Loucy (cell line): Measurements from ENCODE around the gene RPH3AL.

Experiments
- H2AFZ ChIP-seq: fragments of 200-600 bp; sonication (generic); 2 replicates; pipeline ENCODE4 v1.6.0; 2016; ENCODE audit warnings: antibody characterized with exemption, mild to moderate bottlenecking, low read length, moderate library complexity
- H3F3A ChIP-seq: fragments of 200-600 bp; 2 replicates; pipeline ENCODE4 v1.6.0; 2016; ENCODE audit warnings: antibody characterized with exemption, low read depth, mild to moderate bottlenecking
- H3K27me3 ChIP-seq: fragments of 200-600 bp; sonication (generic); 2 replicates; pipeline ENCODE4 v1.6.1; 2014; ENCODE audit warnings: low read length, mild to moderate bottlenecking; ENCODE audit not compliant: insufficient read depth, poor library complexity, severe bottlenecking
- H3K36me3 ChIP-seq: fragments of 200-600 bp; sonication (generic); 2 replicates; pipeline ENCODE4 v1.6.1; 2016; ENCODE audit warnings: low read length; ENCODE audit not compliant: insufficient read depth
- H3K4me1 ChIP-seq: fragments of 200-600 bp; sonication (generic); 2 replicates; pipeline ENCODE4 v1.5.1; 2014; ENCODE audit warnings: low read length, mild to moderate bottlenecking; ENCODE audit not compliant: insufficient read depth, poor library complexity, severe bottlenecking
- H3K4me2 ChIP-seq: fragments of 200-600 bp; sonication (generic); 2 replicates; pipeline ENCODE4 v1.6.0; 2014; ENCODE audit warnings: antibody characterized with exemption, low read length, low read depth, mild to moderate bottlenecking; ENCODE audit not compliant: poor library complexity, severe bottlenecking
- H3K4me3 ChIP-seq: fragments of 200-600 bp; sonication (generic); 2 replicates; pipeline ENCODE4 v1.5.1; 2014; ENCODE audit warnings: low read length, mild to moderate bottlenecking, mixed read lengths; ENCODE audit not compliant: poor library complexity, severe bottlenecking
- H3K79me2 ChIP-seq: fragments of 200-600 bp; sonication (generic); 2 replicates; pipeline ENCODE4 v1.6.1; 2014; ENCODE audit warnings: low read length; ENCODE audit not compliant: insufficient read depth
- H3K9ac ChIP-seq: fragments of 200-600 bp; sonication (generic); 2 replicates; pipeline ENCODE4 v1.6.0; 2014; ENCODE audit warnings: mild to moderate bottlenecking, low read depth, low read length, moderate library complexity; ENCODE audit not compliant: poor library complexity, severe bottlenecking
- H3K9me2 ChIP-seq: fragments of 200-600 bp; sonication (generic); replicated peaks from 2 replicates; pipeline ENCODE4 v1.6.1; 2016; ENCODE audit warnings: low read depth, low read length, mixed read lengths
- H3K9me3 ChIP-seq: fragments of 200-600 bp; sonication (generic); 2 replicates; pipeline ENCODE4 v1.6.1; 2014; ENCODE audit warnings: mild to moderate bottlenecking, antibody characterized with exemption, low read length, low read depth; ENCODE audit not compliant: insufficient read depth
- H4K20me1 ChIP-seq: fragments of 200-600 bp; sonication (generic); 2 replicates; pipeline ENCODE4 v1.6.0; 2014; ENCODE audit warnings: antibody characterized with exemption, low read length, mild to moderate bottlenecking; ENCODE audit not compliant: insufficient read depth, poor library complexity, severe bottlenecking
- CTCF ChIP-seq: fragments of 200-600 bp; sonication (generic); conservative IDR thresholded peaks from 2 replicates; pipeline ENCODE4 v1.5.1; 2014; ENCODE audit warnings: mild to moderate bottlenecking, antibody characterized with exemption, low read length
- EZH2phosphoT487 ChIP-seq: fragments of 200-600 bp; IDR thresholded peaks from 2 replicates; pipeline ENCODE4 v1.6.1; 2018; ENCODE audit warnings: antibody characterized with exemption, mild to moderate bottlenecking, moderate library complexity, borderline replicate concordance

Gene RPH3AL

DNA sequence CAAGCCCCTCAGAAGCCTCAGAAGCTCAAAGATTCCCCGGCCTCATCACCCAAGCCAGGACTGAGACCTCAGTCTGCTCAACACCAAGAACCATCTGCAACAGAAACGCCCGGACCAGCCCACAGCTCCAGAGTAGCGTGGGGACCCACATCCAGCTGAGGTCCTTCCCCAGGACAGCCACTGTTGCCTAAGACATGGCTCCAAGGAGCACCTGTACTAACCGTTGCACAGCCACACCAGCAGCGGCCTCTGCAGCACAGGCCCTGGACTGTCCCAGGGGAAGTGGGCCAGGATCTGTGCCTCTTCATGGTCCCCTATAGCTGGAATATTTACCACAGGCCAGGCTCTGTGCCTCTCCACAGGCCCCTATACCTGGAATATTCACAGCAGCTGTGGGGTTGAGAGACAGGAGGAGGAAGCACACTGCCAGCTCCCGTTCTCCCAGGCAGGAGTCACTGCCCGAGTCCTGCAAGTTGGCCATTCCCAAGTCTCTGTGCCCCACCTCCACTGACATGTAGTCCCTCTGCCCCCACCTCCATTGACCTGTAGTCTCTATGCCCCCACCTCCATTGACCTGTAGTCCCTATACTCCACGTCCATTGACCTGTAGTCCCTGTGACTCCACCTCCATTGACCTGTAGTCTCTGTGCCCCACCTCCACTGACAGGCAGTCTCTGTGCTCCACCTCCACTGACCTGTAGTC lies 38.5 kb downstream of the RPH3AL start:
- no peaks in the 10 kb centered on the region for H3K79me2 ChIP-seq
- H3K36me3 ChIP-seq = no peaks in the 10 kb centered on the region
- H3K9ac ChIP-seq = no peak overlapping the region
- H3K9me3 ChIP-seq = peaks cover 10% of the 10 kb centered on the region; the same call in 1 of the 2 replicates
- H4K20me1 ChIP-seq = no peaks in the 10 kb centered on the region
- no peak overlapping the region for H3K4me2 ChIP-seq
- TF ChIP-seq CTCF (no peak), EZH2phosphoT487 (no peak)
- no peak overlapping the region for H3K4me3 ChIP-seq
- H3K4me1 ChIP-seq = no peaks in the 10 kb centered on the region
- no peaks in the 10 kb centered on the region for H3K9me2 ChIP-seq
- no peaks in the 10 kb centered on the region for H3F3A ChIP-seq
- no peak overlapping the region for H2AFZ ChIP-seq
- no peaks in the 10 kb centered on the region for H3K27me3 ChIP-seq

DNA sequence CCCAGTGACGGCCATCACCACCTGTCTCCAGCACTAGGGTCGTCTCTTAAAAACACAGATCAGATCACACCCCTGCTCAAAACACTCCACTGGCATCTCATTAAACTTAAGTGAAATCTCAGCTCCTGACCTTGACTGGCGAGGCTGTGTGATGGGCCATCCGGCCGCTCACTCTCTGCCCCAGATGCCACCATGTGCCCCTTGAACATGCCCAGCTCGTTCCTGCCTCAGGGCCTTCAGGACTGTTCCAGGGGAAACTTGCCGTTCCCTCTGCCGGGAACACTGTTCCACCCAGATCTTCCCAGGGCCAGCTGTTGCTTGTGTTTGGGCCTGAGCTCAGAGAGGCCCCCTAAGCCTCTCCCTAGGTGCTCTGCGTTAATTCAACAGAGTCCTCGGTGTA lies 39.4 kb downstream of the RPH3AL start:
- Histone ChIP-seq H3K9me2 (no peaks in the 10 kb centered on the region), H3F3A (no peaks in the 10 kb centered on the region), H3K4me1 (no peaks in the 10 kb centered on the region), H3K36me3 (no peaks in the 10 kb centered on the region), H3K9me3 (peaks cover 8% of the 10 kb centered on the region; the same call in 1 of the 2 replicates), H3K4me3 (no peak overlapping the region), H3K4me2 (no peak overlapping the region), H3K9ac (no peak overlapping the region), H2AFZ (no peak overlapping the region), H3K79me2 (no peaks in the 10 kb centered on the region), H3K27me3 (no peaks in the 10 kb centered on the region), H4K20me1 (no peaks in the 10 kb centered on the region)
- TF ChIP-seq CTCF (no peak), EZH2phosphoT487 (no peak)

GRCh38 chr17:312476-313148 lies 40.0 kb downstream of the RPH3AL start:
- H3K27me3 ChIP-seq = no peaks in the 10 kb centered on the region
- H3K4me3 ChIP-seq = no peak overlapping the region
- H3K4me2 ChIP-seq = no peak overlapping the region
- H3K9me2 ChIP-seq = no peaks in the 10 kb centered on the region
- no peak overlapping the region for H2AFZ ChIP-seq
- H3K79me2 ChIP-seq = no peaks in the 10 kb centered on the region
- H3K9ac ChIP-seq = no peak overlapping the region
- no peaks in the 10 kb centered on the region for H3K36me3 ChIP-seq
- H3K9me3 ChIP-seq = peaks cover 7% of the 10 kb centered on the region; the same call in 1 of the 2 replicates
- H4K20me1 ChIP-seq = no peaks in the 10 kb centered on the region
- H3K4me1 ChIP-seq = no peaks in the 10 kb centered on the region
- TF ChIP-seq CTCF (no peak), EZH2phosphoT487 (no peak)
- no peaks in the 10 kb centered on the region for H3F3A ChIP-seq
